ENCODE results near the gene PLCE1.

The PLCE1 gene

DNA sequence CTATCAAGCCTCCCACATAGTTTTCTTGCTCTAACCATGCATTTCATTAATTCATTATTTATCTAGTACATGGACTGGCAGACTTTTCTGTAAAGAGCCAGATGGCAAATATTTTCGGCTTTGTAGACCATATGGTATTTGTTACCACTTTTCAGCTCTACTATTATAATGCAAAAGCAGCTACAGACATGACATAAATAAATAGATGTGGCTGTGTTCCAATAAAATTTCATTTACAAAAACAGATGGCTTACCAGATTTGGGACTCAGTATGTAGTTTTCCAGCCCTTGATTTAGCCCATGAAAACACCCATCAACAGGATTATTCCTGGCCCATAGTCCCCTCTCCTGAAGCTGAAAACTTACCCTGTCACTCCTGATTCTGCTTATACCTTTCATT, 32.1 kb downstream of the PLCE1 start:
- DNase-seq: no peak

DNA sequence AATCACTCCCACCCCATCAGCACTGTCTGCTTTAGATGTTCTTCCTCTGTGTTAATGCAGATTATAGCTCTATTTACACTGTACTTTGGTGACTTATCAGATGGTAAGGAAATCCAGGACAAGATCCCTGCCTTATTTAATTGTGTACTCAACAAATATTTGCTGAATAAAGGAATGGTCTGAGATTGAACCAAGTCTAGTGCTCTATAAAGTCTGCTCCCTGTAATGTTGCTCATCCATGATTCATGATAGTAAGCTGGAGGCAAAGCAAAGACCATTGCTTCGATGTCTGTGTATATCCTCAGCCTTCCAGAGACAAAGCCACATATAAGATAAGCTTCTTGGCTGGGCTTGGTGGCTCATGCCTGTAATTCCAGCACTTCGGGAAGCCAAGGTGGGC, 33.5 kb downstream of the PLCE1 start:
- DNase-seq: no peak

DNA sequence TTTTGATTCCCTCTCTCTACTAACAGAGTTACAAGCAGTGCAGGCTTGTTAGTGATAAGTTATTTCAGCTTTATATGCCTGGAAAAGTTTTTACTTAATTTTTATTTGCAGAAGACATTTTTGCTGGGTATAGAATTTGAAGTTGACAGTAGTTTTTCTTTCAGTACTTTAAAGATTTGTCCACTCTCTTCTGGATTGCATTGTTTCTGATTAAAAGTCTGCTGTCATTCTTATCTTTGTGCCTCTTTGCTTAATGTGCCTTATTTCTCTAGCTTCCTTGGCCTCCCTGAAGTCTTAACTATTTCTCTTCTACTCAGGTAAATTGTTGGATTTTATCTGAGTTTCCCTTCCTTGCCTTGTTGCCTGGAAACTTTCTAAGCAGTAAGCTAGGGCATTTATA, 36.2 kb downstream of the PLCE1 start:
- no peak for DNase-seq

DNA sequence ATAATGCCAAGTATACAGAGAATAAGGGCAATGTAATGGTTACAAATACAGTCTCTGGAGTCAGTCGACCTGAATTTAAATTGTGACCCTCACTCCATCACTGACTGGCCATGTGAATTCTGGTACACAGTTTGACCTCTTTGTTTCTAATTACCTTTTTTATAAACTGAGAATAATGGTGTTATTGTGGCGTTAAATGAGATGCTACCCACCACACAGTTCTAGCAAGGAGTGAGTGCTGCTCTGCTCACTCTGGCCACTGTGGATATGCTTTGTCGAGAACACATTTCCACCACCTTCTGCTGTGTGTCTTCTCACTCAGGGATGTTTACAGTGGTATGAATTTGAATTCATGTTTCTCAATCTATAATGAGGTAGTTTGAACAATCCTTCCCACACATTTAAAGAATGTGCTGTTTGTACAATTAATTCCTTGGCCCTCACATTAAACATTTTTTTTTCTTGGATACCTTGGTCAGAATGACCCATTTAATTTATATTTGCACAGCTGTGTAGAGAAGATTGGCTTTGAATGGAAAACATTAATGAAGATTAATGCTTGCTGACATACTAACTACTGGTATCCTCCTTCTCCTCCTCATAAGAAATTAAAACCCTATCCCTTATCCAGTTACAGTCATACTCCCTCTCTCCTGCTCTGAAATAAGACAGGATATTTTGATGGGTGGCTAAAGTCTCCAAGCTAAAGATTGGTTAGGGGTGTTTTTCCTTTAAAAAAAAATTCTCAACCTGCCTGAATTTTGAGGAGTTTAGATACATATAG, 42.4 kb downstream of the PLCE1 start:
- no peak for DNase-seq

DNA sequence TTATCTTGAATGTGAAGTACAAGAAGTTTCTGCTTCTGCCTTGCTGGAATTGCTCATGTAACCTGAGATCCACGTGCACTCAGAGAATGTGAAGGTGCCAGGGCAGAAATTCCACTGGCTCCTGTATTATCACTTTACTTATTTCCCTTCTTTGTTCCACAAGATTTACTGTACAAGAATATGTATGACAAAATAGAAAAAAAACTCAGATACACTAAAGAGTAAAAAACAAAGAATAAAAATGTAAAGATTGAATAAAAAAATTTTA, 43.0 kb downstream of the PLCE1 start:
- no peak for DNase-seq

DNA sequence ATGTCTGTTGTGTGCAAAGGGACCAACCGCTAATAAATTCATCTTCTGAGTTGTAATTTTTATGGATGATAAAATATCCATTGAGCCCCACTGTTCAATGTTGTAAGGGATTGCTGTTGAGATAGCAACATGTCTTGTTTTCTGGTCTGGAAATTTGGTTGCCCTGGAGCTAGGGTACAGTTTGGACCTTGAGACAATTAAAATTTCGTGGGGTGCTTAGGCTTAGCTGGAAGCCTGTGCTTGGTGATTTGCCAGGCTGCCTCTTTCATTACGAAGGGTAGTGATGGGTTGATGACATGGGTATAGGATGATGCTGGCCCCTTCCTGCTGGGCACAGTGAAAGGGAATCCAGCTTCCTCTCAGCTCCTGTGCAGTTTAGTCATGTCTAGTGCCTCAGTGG, 43.6 kb downstream of the PLCE1 start:
- DNase-seq: no peak

DNA sequence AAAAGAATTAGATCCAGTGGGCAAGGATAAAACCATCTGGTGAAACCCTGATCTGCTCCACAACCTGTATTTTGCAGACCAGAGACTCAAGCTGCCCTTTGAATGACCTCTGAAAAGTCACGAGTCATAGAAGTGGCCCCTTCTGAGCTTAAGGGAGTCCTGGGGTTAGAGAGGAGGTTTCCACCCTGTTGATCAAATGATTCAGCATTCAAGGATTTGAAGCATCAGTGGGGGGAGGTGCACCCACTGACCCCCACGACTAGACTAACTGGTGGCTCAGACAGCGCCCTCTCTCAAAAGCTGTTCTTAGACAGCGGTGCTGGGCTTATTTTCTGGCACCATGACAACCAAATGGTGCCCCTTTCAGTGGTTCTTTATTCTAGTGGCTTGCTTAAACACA, 44.3 kb downstream of the PLCE1 start:
- DNase-seq: no peak

DNA sequence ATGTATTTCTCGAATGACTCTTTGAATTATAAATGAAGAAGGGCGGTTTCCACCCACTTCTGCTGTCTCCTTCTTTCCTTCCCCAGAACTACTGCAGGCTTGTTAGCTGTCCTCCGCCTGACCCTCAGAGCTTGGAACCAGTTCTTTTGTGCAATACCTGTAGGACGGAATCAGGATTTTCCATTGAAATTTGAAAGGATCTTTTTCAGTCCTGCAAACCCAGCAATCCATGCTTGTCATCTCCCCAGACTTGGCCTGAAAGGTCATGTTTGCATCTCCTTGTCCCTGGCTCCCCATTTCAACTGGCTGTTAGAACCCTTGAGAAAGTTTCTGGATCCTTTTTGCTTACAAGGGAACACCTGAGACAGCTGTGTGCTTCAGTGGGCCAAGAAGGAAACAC, 47.5 kb downstream of the PLCE1 start:
- no peak for DNase-seq

DNA sequence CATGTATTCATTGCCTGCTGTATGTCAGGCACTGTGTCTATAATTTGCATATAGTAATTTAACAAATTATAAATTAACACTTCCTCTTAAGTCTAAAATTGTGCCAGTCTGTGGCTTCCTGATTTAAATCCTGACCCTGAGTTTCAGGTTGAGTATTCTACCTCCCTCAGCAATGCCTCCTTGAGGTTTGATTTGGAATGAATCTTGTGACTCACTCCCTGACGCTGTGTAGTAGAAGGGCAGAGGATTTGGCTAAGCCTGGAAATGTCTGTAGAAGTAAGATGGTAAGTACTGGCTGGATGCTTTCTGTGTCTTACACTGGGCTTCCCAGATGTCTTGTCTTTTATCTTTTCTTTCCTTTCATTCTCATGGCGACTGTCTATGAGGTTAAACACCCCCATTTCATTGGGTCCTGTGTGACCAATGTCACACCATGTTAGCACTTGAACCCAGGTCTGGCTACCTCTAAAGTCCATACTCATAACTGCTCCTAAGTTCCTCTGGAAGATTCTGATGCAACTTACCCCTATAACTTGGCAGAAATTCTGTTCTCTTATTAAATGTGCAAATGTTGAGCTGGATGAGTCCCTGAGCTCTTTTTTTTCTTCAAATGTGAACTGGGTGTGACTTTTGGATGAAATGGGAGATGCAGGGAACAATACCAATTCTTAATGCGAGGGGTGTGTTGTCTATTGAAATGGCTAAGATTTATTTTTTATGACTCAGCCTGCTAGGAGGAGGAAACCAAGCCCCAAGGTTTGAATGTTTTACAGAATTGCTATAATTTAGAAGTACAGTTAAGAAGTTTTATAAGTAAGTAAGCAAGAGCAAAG, 48.5 kb downstream of the PLCE1 start:
- no peak for DNase-seq

DNA sequence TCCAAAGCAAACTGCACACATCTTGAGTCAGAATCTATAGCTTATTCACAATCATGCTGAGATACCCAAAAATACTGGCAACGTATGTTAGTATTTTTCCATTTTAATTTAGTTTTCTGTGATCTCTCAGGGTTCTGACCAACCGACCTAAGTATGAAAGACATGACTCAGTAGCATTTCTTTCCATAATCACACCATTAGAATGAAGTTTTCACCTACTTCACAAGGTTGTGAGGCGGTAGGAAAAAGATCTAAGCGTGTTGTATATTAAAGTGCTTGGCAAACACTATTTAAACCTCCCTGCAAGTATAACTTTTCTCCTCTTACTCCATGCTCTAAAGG, 49.1 kb downstream of the PLCE1 start:
- no peak for DNase-seq
